Panc1 (cell line): ENCODE data around the gene CD5L. TPM values are rescaled to one million over a fixed set of nuclear protein-coding genes. Genes with fewer than 3 reads are reported as not detected.

Experiments used
- ATAC-seq: fragments of 200-7000 bp; cut with Tn5 transposase; 2 replicates; pipeline ENCODE4 v1.9.1; 2020; ENCODE audit warnings: mild to moderate bottlenecking, moderate library complexity
- BruUV-seq: library from RNA; stranded (reverse); fragments of 400-500 nt; replicated peaks from 2 replicates; lab custom pipeline; 2021; lab: Mats Ljungman, UMichigan
- CTCF ChIA-PET: fragments of 300-600 bp; sonication (Branson Sonifier 250); formaldehyde crosslinking; loops from one replicate; lab custom pipeline; 2022; ENCODE audit warnings: antibody characterized with exemption; lab: Charles Lee
- POLR2A ChIA-PET: fragments of 300-600 bp; sonication (Branson Sonifier 250); formaldehyde crosslinking; loops from one replicate; lab custom pipeline; 2022; ENCODE audit warnings: antibody characterized with exemption; lab: Charles Lee
- DNase-seq: peaks from one replicate; pipeline ENCODE4 v3.0.0-alpha.2; 2010; ENCODE audit warnings: low read depth, low spot score
- H3K27ac ChIP-seq: 2 replicates; pipeline ENCODE4 v1.5.1; 2011; ENCODE audit warnings: mild to moderate bottlenecking, low read length, inconsistent platforms
- H3K27me3 ChIP-seq: fragments of 200-500 bp; sonication (Bioruptor generic); 2 replicates; pipeline ENCODE4 v1.6.0; 2014; ENCODE audit warnings: low read length, inconsistent platforms; ENCODE audit not compliant: control insufficient read depth, insufficient read depth
- H3K36me3 ChIP-seq: fragments of 200-500 bp; sonication (Bioruptor generic); 2 replicates; pipeline ENCODE4 v1.5.1; 2014; ENCODE audit warnings: inconsistent platforms, mild to moderate bottlenecking, low read length, moderate library complexity; ENCODE audit not compliant: control insufficient read depth, insufficient read depth
- H3K4me1 ChIP-seq: 2 replicates; pipeline ENCODE4 v1.5.1; 2011; ENCODE audit warnings: inconsistent platforms, mild to moderate bottlenecking, low read length, moderate library complexity; ENCODE audit not compliant: control insufficient read depth, insufficient read depth
- H3K4me3 ChIP-seq, 2 experiments: 2 replicates each; pipeline ENCODE4 v1.5.1; 2011 to 2012; ENCODE audit warnings: low read depth in 2 of 2, low read length in 2 of 2, mild to moderate bottlenecking in 2 of 2, inconsistent platforms in 1 of 2, moderate library complexity in 1 of 2
- H3K9me3 ChIP-seq: fragments of 200-500 bp; sonication (Bioruptor generic); 2 replicates; pipeline ENCODE4 v1.5.1; 2014; ENCODE audit warnings: low read depth, mild to moderate bottlenecking, inconsistent platforms, low read length, moderate library complexity; ENCODE audit not compliant: control insufficient read depth, insufficient read depth
- POLR2AphosphoS5 ChIP-seq: IDR thresholded peaks from 2 replicates; pipeline ENCODE4 v1.6.1; 2012; ENCODE audit warnings: mild to moderate bottlenecking, low read depth, low read length, moderate library complexity
- SIN3A ChIP-seq: IDR thresholded peaks from 2 replicates; pipeline ENCODE4 v1.6.1; 2012; ENCODE audit warnings: low read depth, mild to moderate bottlenecking, low read length, moderate library complexity, borderline replicate concordance; ENCODE audit not compliant: insufficient read depth
- TCF7L2 ChIP-seq: IDR thresholded peaks from 2 replicates; pipeline ENCODE4 v1.6.1; 2011; ENCODE audit warnings: mild to moderate bottlenecking, low read depth, low read length, inconsistent platforms
- in situ Hi-C: cut with HindIII; loops from 2 replicates; pipeline ENCODE4 v1.10.0; 2016; ENCODE audit warnings: low sequenced_read_pairs, low pct_unique_long_range_greater_than_20kb
- intact Hi-C: fragments of 100-400 bp; cut with micrococcal nuclease; formaldehyde crosslinking; loops from one replicate; pipeline ENCODE4 v1.10.0; 2022; ENCODE audit not compliant: unreplicated experiment
- total RNA-seq: library from RNA; stranded (reverse); gene quantifications from one replicate; pipeline ENCODE4 v1.2.1, GENCODE V29; 2021; ENCODE audit not compliant: unreplicated experiment
- TF ChIP-seq, protein P1 (sequence below), 2 experiments: IDR thresholded peaks; 2 replicates each; pipeline ENCODE4 v1.6.1; 2011 to 2012; ENCODE audit warnings: low read depth in 2 of 2, control low read depth in 1 of 2, low read length in 1 of 2, mild to moderate bottlenecking in 1 of 2, moderate library complexity in 1 of 2; ENCODE audit not compliant: insufficient read depth in 1 of 2
- TF ChIP-seq, protein P2 (sequence below): fragments of 450-650 bp; IDR thresholded peaks from 2 replicates; pipeline ENCODE4 v1.5.1; 2017; ENCODE audit warnings: mild to moderate bottlenecking

Gene CD5L
- total RNA-seq, 1 experiment from 2014 or later: not detected

GRCh38 chr1:157880621-157881020, 39.0 kb upstream of the CD5L start:
- no TSS peak for BruUV-seq
- Histone ChIP-seq H3K27ac (no peak overlapping the region), H3K27me3 (peaks cover 2% of the 10 kb centered on the region), H3K9me3 (no peaks in the 10 kb centered on the region), H3K4me1 (no peaks in the 10 kb centered on the region), H3K36me3 (no peaks in the 10 kb centered on the region), H3K4me3 (no peak overlapping the region)
- intact Hi-C loops: no loop called here
- ChIA-PET POLR2A (no interaction called here), CTCF (no interaction called here)
- TF ChIP-seq TCF7L2 (no peak), POLR2AphosphoS5 (no peak)
- TF ChIP-seq, protein P1, sequence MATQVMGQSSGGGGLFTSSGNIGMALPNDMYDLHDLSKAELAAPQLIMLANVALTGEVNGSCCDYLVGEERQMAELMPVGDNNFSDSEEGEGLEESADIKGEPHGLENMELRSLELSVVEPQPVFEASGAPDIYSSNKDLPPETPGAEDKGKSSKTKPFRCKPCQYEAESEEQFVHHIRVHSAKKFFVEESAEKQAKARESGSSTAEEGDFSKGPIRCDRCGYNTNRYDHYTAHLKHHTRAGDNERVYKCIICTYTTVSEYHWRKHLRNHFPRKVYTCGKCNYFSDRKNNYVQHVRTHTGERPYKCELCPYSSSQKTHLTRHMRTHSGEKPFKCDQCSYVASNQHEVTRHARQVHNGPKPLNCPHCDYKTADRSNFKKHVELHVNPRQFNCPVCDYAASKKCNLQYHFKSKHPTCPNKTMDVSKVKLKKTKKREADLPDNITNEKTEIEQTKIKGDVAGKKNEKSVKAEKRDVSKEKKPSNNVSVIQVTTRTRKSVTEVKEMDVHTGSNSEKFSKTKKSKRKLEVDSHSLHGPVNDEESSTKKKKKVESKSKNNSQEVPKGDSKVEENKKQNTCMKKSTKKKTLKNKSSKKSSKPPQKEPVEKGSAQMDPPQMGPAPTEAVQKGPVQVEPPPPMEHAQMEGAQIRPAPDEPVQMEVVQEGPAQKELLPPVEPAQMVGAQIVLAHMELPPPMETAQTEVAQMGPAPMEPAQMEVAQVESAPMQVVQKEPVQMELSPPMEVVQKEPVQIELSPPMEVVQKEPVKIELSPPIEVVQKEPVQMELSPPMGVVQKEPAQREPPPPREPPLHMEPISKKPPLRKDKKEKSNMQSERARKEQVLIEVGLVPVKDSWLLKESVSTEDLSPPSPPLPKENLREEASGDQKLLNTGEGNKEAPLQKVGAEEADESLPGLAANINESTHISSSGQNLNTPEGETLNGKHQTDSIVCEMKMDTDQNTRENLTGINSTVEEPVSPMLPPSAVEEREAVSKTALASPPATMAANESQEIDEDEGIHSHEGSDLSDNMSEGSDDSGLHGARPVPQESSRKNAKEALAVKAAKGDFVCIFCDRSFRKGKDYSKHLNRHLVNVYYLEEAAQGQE (IDR thresholded peaks at IDR 0.05; ENCODE audit: insufficient read depth in 1 of 2, low read depth in 2 of 2, low read length in 1 of 2): no peak
- in situ Hi-C loops: no loop called here
- ATAC-seq: no peak
- DNase-seq: no peak

DNA sequence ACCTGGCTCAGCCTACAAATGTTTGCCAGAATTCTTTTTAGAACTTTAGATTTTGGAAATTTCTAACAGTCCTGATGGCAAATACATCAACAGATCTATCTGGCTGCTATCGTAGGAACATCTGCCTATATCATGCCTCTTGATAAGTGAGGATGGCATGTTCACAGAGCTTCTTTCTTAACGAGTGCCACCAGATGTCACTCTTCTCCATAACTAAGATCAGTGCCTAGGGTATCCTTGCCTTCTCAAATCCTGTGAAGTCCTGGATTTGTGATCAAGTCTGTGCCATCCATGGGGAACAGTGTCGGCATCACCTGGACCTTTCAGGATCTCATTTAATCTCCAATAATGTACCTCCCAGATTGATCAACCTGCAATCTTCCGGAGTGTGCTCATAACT, 36.5 kb upstream of the CD5L start:
- BruUV-seq: no TSS peak
- H3K27me3 ChIP-seq: peaks cover 2% of the 10 kb centered on the region
- ATAC-seq (peak; percentile 88), DNase-seq (peak; percentile 18)
- intact Hi-C loops: loop anchor here (1.0 to 5.0 kb wide), 2 partner anchors 70 to 244 kb away; no protein-coding TSS in a partner anchor
- no peak overlapping the region for H3K4me3 ChIP-seq
- no peaks in the 10 kb centered on the region for H3K9me3 ChIP-seq
- ChIA-PET CTCF (interaction anchor here (0.7 to 1.0 kb wide), 4 partner anchors 8 to 247 kb away, joined by 3 to 4 read pairs (median 4); no protein-coding TSS in a partner anchor), POLR2A (no interaction called here)
- in situ Hi-C loops: no loop called here
- no peaks in the 10 kb centered on the region for H3K4me1 ChIP-seq
- TF ChIP-seq, protein P1 (IDR thresholded peaks at IDR 0.05; ENCODE audit: insufficient read depth in 1 of 2, low read depth in 2 of 2, low read length in 1 of 2): no peak
- TF ChIP-seq SIN3A: no peak
- no peak for TF ChIP-seq POLR2AphosphoS5
- TF ChIP-seq, protein P2, sequence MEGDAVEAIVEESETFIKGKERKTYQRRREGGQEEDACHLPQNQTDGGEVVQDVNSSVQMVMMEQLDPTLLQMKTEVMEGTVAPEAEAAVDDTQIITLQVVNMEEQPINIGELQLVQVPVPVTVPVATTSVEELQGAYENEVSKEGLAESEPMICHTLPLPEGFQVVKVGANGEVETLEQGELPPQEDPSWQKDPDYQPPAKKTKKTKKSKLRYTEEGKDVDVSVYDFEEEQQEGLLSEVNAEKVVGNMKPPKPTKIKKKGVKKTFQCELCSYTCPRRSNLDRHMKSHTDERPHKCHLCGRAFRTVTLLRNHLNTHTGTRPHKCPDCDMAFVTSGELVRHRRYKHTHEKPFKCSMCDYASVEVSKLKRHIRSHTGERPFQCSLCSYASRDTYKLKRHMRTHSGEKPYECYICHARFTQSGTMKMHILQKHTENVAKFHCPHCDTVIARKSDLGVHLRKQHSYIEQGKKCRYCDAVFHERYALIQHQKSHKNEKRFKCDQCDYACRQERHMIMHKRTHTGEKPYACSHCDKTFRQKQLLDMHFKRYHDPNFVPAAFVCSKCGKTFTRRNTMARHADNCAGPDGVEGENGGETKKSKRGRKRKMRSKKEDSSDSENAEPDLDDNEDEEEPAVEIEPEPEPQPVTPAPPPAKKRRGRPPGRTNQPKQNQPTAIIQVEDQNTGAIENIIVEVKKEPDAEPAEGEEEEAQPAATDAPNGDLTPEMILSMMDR: peak; percentile 63
- TF ChIP-seq TCF7L2: no peak
- no peaks in the 10 kb centered on the region for H3K36me3 ChIP-seq
- no peak overlapping the region for H3K27ac ChIP-seq
